ENCODE results near the gene TGIF1. TPM values are rescaled to one million over a fixed set of nuclear protein-coding genes. Genes with fewer than 3 reads are reported as not detected.

The TGIF1 gene
- total and polyA plus RNA-seq, 9 of the 15 experiments (the other 6 are each of a cell fraction or from before 2014, with no cell fraction given): 16.1 to 77.7 (median 44.6) TPM

DNA sequence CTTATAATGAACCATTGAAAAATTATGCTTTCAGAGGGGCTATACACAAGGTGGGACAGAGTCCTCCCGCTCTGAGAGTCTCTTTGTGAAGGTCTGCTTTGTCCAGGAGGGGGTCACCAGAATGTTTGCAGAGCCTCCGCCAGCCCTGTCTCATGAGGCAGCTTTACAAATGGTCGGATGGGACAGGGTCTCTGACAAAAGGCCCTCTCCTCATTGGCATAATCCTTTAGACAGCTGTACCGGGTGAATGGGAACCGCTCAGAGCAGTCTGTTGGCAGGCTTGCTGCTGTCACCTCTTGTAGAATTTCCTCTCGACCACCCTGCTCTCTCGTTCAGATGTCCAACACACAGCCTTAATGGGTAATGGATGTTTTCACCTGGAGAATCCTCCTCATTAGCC is 40.2 kb upstream of the TGIF1 start:
- ChIA-PET POLR2A (interaction anchor here (1.3 to 2.1 kb wide), 3 partner anchors 11 to 29 kb away, joined by 3 to 6 read pairs (median 4); no protein-coding TSS in a partner anchor), CTCF (ENCODE audit: low intra/inter-chr PET ratio) (no interaction called here)
- Histone ChIP-seq H4K20me1 (replicated peaks; ENCODE audit: control insufficient read depth, insufficient read depth, low read length) (no peaks in the 10 kb centered on the region), H3K36me3 (ENCODE audit: control insufficient read depth, insufficient read depth, low read length) (no peaks in the 10 kb centered on the region), H2AFZ (ENCODE audit: low read depth, low read length) (peak overlapping the region; percentile 30; the same call in 1 of the 2 replicates), H3K4me2 (ENCODE audit: insufficient read depth, low read length) (no peak overlapping the region), H3K27ac (ENCODE audit: extremely low read depth, low read depth, low read length) (no peak overlapping the region), H3K79me2 (ENCODE audit: control insufficient read depth, insufficient read depth, low read length) (no peaks in the 10 kb centered on the region), H3K9ac (ENCODE audit: insufficient read depth in 1 of 2, low read depth in 2 of 2, low read length in 2 of 2) (no peak overlapping the region; a peak in 1 of 4 replicates), H3K4me1 (replicated peaks in 1 of 2; ENCODE audit: control insufficient read depth in 2 of 2, insufficient read depth in 2 of 2, low read length in 2 of 2) (peaks cover 3 to 9% of the 10 kb centered on the region in 2 experiments; a peak in 3 of 5 replicates), H3K27me3 (ENCODE audit: control insufficient read depth in 2 of 2, insufficient read depth in 2 of 2, low read length in 2 of 2) (no peaks in the 10 kb centered on the region), H3K9me3 (replicated peaks; ENCODE audit: control insufficient read depth, insufficient read depth, low read depth, low read length) (no peaks in the 10 kb centered on the region), H3K9me1 (ENCODE audit: control insufficient read depth, insufficient read depth, low read length) (no peaks in the 10 kb centered on the region), H3K4me3 (no peak overlapping the region)
- in situ Hi-C loops (cut with MboI): no loop called here
- TF ChIP-seq TAF1 (IDR thresholded peaks at IDR 0.05; ENCODE audit: control insufficient read depth, extremely low read depth, insufficient read depth, low read length, severe bottlenecking): no peak
- intact Hi-C loops (cut with micrococcal nuclease): no loop called here
- no peak; the same call in 2 of the 3 replicates for ATAC-seq
- no peak for FAIRE-seq
- 45% methylated on average over 7 of the region's 7 CpGs for WGBS (ENCODE audit: insufficient coverage, low coverage, missing lambda C conversion rate)
- no TSS peak for BruUV-seq (replicated peaks)
- no peak for DNase-seq (ENCODE audit: extremely low read depth in 1 of 4, low spot score in 3 of 4)

- CTCF ChIA-PET (ENCODE audit: low intra/inter-chr PET ratio): no interaction called here
- Histone ChIP-seq H3K27me3 (ENCODE audit: control insufficient read depth in 2 of 2, insufficient read depth in 2 of 2, low read length in 2 of 2) (no peaks in the 10 kb centered on the region), H3K79me2 (ENCODE audit: control insufficient read depth, insufficient read depth, low read length) (no peaks in the 10 kb centered on the region), H3K36me3 (ENCODE audit: control insufficient read depth, insufficient read depth, low read length) (no peaks in the 10 kb centered on the region), H3K4me3 (no peak overlapping the region), H3K4me1 (replicated peaks in 1 of 2; ENCODE audit: control insufficient read depth in 2 of 2, insufficient read depth in 2 of 2, low read length in 2 of 2) (peaks cover 6% of the 10 kb centered on the region in 2 experiments; a peak in 3 of 5 replicates), H3K9me3 (replicated peaks; ENCODE audit: control insufficient read depth, insufficient read depth, low read depth, low read length) (no peaks in the 10 kb centered on the region), H3K4me2 (ENCODE audit: insufficient read depth, low read length) (no peak overlapping the region), H3K27ac (ENCODE audit: extremely low read depth, low read depth, low read length) (no peak overlapping the region), H3K9me1 (ENCODE audit: control insufficient read depth, insufficient read depth, low read length) (no peaks in the 10 kb centered on the region), H2AFZ (ENCODE audit: low read depth, low read length) (peak overlapping the region; percentile 30; the same call in 1 of the 2 replicates), H4K20me1 (replicated peaks; ENCODE audit: control insufficient read depth, insufficient read depth, low read length) (no peaks in the 10 kb centered on the region), H3K9ac (ENCODE audit: insufficient read depth in 1 of 2, low read depth in 2 of 2, low read length in 2 of 2) (no peak overlapping the region)
- intact Hi-C loops (cut with micrococcal nuclease) (no loop called here), in situ Hi-C loops (cut with MboI) (no loop called here)
- POLR2A ChIA-PET: interaction anchor here (1.3 to 2.1 kb wide), 3 partner anchors 10 to 29 kb away, joined by 3 to 6 read pairs (median 4); no protein-coding TSS in a partner anchor
- DNase-seq (ENCODE audit: extremely low read depth in 1 of 4, low spot score in 3 of 4) (no peak), FAIRE-seq (no peak), ATAC-seq (peak; percentile 23; the same call in 1 of the 3 replicates)
- BruUV-seq (replicated peaks): no TSS peak
- no peak for TF ChIP-seq PBX2 (CRISPR knock-in tag; IDR thresholded peaks at IDR 0.05; ENCODE audit: low read depth)
- peak; percentile 56 for TF ChIP-seq PBX2 (tag; conservative IDR thresholded peaks at IDR 0.05; ENCODE audit: low read depth)
- peak; percentile 52 for TF ChIP-seq MEIS2 (IDR thresholded peaks at IDR 0.05; ENCODE audit: partially characterized antibody)
- TF ChIP-seq ZNF384 (IDR thresholded peaks at IDR 0.05; ENCODE audit: low read depth, low read length): no peak
- peak; percentile 52 for TF ChIP-seq GABPA (tag; conservative IDR thresholded peaks at IDR 0.05; ENCODE audit: low read depth)
- TF ChIP-seq CEBPG (CRISPR knock-in tag; IDR thresholded peaks at IDR 0.05): no peak
- TF ChIP-seq CEBPG (tag; conservative IDR thresholded peaks at IDR 0.05 in 1 of 2, IDR thresholded peaks at IDR 0.05 in 1 of 2): peak in 1 of 2 experiments; percentile 31; a peak in 1 of 4 replicates
- WGBS (ENCODE audit: insufficient coverage, low coverage, missing lambda C conversion rate): 80% methylated on average over 3 of the region's 3 CpGs
Observed at GRCh38 chr18:3410273-3410672, 39.7 kb upstream of the TGIF1 start.

Data from K562 (cell line).